ENCODE results near the gene ADAMTS3.
"Not testable (repeated sequence)": the region's sequence is repeated elsewhere in the genome, so short reads cannot be mapped to it uniquely, and the experiment has no call there.

The ADAMTS3 gene

GRCh38 chr4:72552447-72552846 lies 16.6 kb downstream of the ADAMTS3 start:
- no peaks in the 10 kb centered on the region for H3K9me3 ChIP-seq
- H3K4me1 ChIP-seq (ENCODE audit: control insufficient read depth in 1 of 2, insufficient read depth in 1 of 2, low read depth in 1 of 2, low read length in 1 of 2), result no peaks in the 10 kb centered on the region
- H3K4me3 ChIP-seq (ENCODE audit: low read depth in 1 of 2, low read length in 1 of 2), result no peak overlapping the region
- H3K27ac ChIP-seq, result no peak overlapping the region
- no peaks in the 10 kb centered on the region for H3K36me3 ChIP-seq
- no peaks in the 10 kb centered on the region for H3K27me3 ChIP-seq
- TF ChIP-seq CTCF (IDR thresholded peaks at IDR 0.05), result no peak

- no peak for TF ChIP-seq CTCF (IDR thresholded peaks at IDR 0.05)
- H3K9me3 ChIP-seq, result no peaks in the 10 kb centered on the region
- no peak overlapping the region for H3K4me3 ChIP-seq (ENCODE audit: low read depth in 1 of 2, low read length in 1 of 2)
- no peaks in the 10 kb centered on the region for H3K36me3 ChIP-seq
- H3K27me3 ChIP-seq, result no peaks in the 10 kb centered on the region
- no peaks in the 10 kb centered on the region for H3K4me1 ChIP-seq (ENCODE audit: control insufficient read depth in 1 of 2, insufficient read depth in 1 of 2, low read depth in 1 of 2, low read length in 1 of 2)
- H3K27ac ChIP-seq, result no peak overlapping the region
These were observed 22.6 kb downstream of the ADAMTS3 start for GRCh38 chr4:72546456-72546855.

DNA sequence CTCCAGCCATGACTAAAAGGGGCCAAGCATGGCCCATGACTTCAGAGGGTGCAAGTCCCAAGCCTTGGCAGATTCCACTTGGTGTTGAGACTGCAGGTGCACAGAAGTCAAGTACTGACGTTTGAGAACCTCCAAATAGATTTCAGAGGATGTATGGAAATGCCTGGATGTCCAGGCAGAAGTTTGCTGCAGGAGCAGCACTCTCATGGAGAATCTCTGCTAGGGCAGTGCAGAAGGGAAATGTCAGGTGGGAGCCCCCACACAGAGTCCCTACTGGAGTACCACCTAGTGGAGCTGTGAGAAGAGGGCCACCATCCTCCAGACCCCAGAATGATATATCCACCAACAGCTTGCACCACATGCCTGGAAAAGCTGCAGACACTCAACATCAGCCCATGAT lies 28.3 kb downstream of the ADAMTS3 start:
- H3K36me3 ChIP-seq; H3K4me1 ChIP-seq (ENCODE audit: control insufficient read depth in 1 of 2, insufficient read depth in 1 of 2, low read depth in 1 of 2, low read length in 1 of 2); H3K27ac ChIP-seq; H3K4me3 ChIP-seq (ENCODE audit: low read depth in 1 of 2, low read length in 1 of 2); H3K9me3 ChIP-seq; H3K27me3 ChIP-seq: not testable (repeated sequence)

- Histone ChIP-seq H3K9me3 (no peaks in the 10 kb centered on the region), H3K4me1 (ENCODE audit: control insufficient read depth in 1 of 2, insufficient read depth in 1 of 2, low read depth in 1 of 2, low read length in 1 of 2) (no peaks in the 10 kb centered on the region), H3K27ac (no peak overlapping the region), H3K27me3 (no peaks in the 10 kb centered on the region), H3K4me3 (ENCODE audit: low read depth in 1 of 2, low read length in 1 of 2) (no peak overlapping the region), H3K36me3 (no peaks in the 10 kb centered on the region)
- no peak for TF ChIP-seq CTCF (IDR thresholded peaks at IDR 0.05)
These were observed 31.0 kb downstream of the ADAMTS3 start for GRCh38 chr4:72538006-72538405.

- Histone ChIP-seq H3K27ac (no peak overlapping the region), H3K9me3 (no peaks in the 10 kb centered on the region), H3K36me3 (no peaks in the 10 kb centered on the region), H3K4me3 (ENCODE audit: low read depth in 1 of 2, low read length in 1 of 2) (no peak overlapping the region), H3K4me1 (ENCODE audit: control insufficient read depth in 1 of 2, insufficient read depth in 1 of 2, low read depth in 1 of 2, low read length in 1 of 2) (no peaks in the 10 kb centered on the region), H3K27me3 (no peaks in the 10 kb centered on the region)
- no peak for TF ChIP-seq CTCF (IDR thresholded peaks at IDR 0.05)
These were observed 32.6 kb downstream of the ADAMTS3 start for GRCh38 chr4:72536443-72536842.

- Histone ChIP-seq H3K27me3 (no peaks in the 10 kb centered on the region), H3K36me3 (no peaks in the 10 kb centered on the region)
- TF ChIP-seq CTCF (IDR thresholded peaks at IDR 0.05), result no peak
These were observed 37.2 kb downstream of the ADAMTS3 start for GRCh38 chr4:72531768-72532290.

More at GRCh38 chr4:72531768-72532290, 37.2 kb downstream of the ADAMTS3 start:
- no peaks in the 10 kb centered on the region for H3K9me3 ChIP-seq
- no peaks in the 10 kb centered on the region for H3K4me1 ChIP-seq (ENCODE audit: control insufficient read depth in 1 of 2, insufficient read depth in 1 of 2, low read depth in 1 of 2, low read length in 1 of 2)
- no peak overlapping the region for H3K4me3 ChIP-seq (ENCODE audit: low read depth in 1 of 2, low read length in 1 of 2)
- no peak overlapping the region for H3K27ac ChIP-seq

Data from neutrophil (primary cell).